NCI-H146 treated with DMSO at 0.1 percent for 48 hours (cell line): Measurements from ENCODE around the gene GIMAP1.

Source experiments
- DNase-seq: peaks from one replicate; lab custom pipeline; 2025; ENCODE audit not compliant: unreplicated experiment; lab: John Stamatoyannopoulos, UW

Gene GIMAP1

GRCh38 chr7:150745876-150746275 lies 29.5 kb downstream of the GIMAP1 start:
- no peak for DNase-seq

DNA sequence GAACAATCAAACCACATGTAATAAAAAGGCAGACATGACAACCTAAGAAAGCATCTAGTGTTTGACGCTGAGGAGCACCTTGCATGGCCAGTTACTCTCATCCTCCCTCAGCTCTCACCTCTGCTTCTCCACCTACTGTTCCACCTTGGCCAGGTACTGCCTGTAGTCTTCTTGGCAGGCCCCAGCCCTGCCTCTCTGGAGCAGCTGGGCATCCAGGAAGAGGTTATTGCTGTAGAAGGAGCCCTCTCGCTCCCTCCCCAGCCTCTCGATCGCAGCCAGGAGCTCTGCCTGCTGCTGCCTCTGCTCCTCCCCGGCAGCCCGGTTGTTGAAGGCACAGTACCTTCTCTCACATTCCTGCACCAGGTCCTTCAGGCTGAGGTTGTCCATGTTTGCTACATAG lies 30.5 kb downstream of the GIMAP1 start:
- DNase-seq: no peak

DNA sequence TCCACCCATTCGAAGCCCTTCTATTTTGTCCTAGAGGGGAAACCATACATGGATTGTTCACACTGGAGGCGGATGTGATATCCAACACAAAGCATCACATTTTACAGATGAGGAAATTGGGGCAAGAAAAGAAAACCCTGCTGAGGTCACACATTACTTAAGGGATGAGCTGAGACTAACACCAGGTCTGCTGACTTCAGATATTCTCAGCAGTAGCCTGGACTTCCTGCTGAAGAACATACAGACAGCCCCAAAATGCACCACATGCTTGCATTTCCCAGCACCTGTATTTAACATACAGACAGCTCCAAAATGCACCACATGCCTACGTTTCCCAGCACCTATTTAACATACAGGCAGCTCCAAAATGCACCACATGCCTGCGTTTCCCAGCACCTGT lies 32.0 kb downstream of the GIMAP1 start:
- no peak for DNase-seq

DNA sequence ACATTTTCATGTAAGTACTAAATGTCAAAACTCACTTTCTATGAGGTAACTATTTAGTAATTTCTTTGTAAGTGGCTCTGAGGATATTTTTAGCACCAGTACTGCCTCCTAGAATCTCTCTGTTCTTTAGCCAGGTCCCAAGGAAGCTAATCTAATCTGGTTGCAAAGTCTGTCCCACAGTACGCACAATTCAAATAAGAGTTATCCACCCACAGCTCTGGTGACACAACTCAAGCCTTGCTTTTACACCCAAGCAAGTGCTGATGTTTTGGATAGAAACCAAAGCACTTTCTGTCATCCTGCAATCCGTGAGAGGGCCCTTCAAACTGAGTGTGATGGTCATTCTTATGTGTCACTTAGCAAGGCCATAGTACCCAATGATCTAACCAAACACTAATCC lies 35.3 kb downstream of the GIMAP1 start:
- no peak for DNase-seq

- DNase-seq: no peak
These were observed 36.8 kb downstream of the GIMAP1 start for GRCh38 chr7:150753239-150753638.

- DNase-seq: peak; percentile 3
These were observed 37.6 kb downstream of the GIMAP1 start for GRCh38 chr7:150753826-150754603.

GRCh38 chr7:150754951-150755350 lies 38.5 kb downstream of the GIMAP1 start:
- no peak for DNase-seq

DNA sequence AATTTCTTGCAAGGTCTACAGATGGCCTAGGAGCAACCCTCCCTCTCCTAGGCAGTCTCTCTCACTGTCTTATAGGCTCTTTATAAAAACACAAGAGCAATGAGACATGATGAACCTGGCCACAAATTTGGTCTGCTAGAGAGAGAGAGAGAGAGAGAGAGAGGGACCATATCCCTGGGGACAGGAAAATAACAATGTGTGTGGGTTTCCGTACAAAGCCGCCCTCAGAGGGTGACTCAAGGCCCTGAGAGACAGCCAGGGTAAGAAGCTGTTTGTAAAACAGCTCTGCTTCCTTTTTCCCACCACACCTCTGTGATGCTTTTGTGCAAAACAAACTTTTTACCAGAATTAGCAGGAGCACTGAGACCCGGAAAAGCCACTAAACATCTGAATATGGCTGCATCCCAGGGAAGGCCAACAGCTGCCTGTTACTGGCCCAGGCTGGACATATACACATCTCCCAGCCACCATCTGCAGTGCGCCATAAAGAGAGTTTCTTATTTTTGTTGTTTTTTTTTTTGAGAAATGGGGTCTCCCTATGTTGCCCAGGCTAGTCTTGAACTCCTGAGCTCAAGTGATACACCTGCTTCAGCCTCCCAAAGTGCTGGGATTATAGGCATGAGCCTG lies 39.2 kb downstream of the GIMAP1 start:
- DNase-seq: no peak

- no peak for DNase-seq
These were observed 39.8 kb downstream of the GIMAP1 start for GRCh38 chr7:150756166-150756565.

GRCh38 chr7:150756858-150757257 lies 40.4 kb downstream of the GIMAP1 start:
- no peak for DNase-seq

- DNase-seq: no peak
These were observed 43.1 kb downstream of the GIMAP1 start for GRCh38 chr7:150759479-150759878.

- no peak for DNase-seq
These were observed 49.9 kb downstream of the GIMAP1 start for GRCh38 chr7:150766334-150766709.

- DNase-seq: no peak
These were observed 53.4 kb downstream of the GIMAP1 start for GRCh38 chr7:150769768-150770167.
